MM.1S (cell line): ENCODE results near the gene DOK3.
A peak's percentile ranks its signal among the peaks of the same experiment; 100 is the strongest.

ENCODE experiments used
- DNase-seq: peaks from one replicate; pipeline ENCODE4 v3.0.0-alpha.2; 2015
- H2AFZ ChIP-seq: fragments of 300-600 bp; sonication (generic); 2 replicates; pipeline ENCODE4 v1.6.0; 2016; ENCODE audit warnings: antibody characterized with exemption, low read length
- H3F3A ChIP-seq: fragments of 300-600 bp; sonication (generic); 2 replicates; pipeline ENCODE4 v1.6.1; 2016; ENCODE audit warnings: mild to moderate bottlenecking, antibody characterized with exemption, low read length, moderate library complexity, mixed read lengths; ENCODE audit not compliant: insufficient read depth
- H3K27ac ChIP-seq: fragments of 300-600 bp; sonication (generic); 2 replicates; pipeline ENCODE4 v1.5.1; 2016; ENCODE audit warnings: mild to moderate bottlenecking, low read length
- H3K27me3 ChIP-seq: fragments of 300-600 bp; sonication (generic); replicated peaks from 2 replicates; pipeline ENCODE4 v1.6.0; 2016; ENCODE audit warnings: low read length; ENCODE audit not compliant: insufficient read depth
- H3K36me3 ChIP-seq: fragments of 300-600 bp; sonication (generic); replicated peaks from 2 replicates; pipeline ENCODE4 v1.6.1; 2016; ENCODE audit warnings: mild to moderate bottlenecking, low read length, mixed read lengths; ENCODE audit not compliant: insufficient read depth
- H3K4me1 ChIP-seq: fragments of 300-600 bp; sonication (generic); 2 replicates; pipeline ENCODE4 v1.6.1; 2016; ENCODE audit warnings: low read length, mixed read lengths
- H3K4me2 ChIP-seq: fragments of 300-600 bp; sonication (generic); 2 replicates; pipeline ENCODE4 v1.6.0; 2016; ENCODE audit warnings: low read depth, low read length
- H3K4me3 ChIP-seq: fragments of 300-600 bp; sonication (generic); 2 replicates; pipeline ENCODE4 v1.5.1; 2016; ENCODE audit warnings: low read length, mixed read lengths
- H3K79me2 ChIP-seq: fragments of 300-600 bp; sonication (generic); 2 replicates; pipeline ENCODE4 v1.6.1; 2016; ENCODE audit warnings: mixed run types, low read length, mixed read lengths
- H3K9ac ChIP-seq: fragments of 300-600 bp; sonication (generic); 2 replicates; pipeline ENCODE4 v1.6.1; 2016; ENCODE audit warnings: low read length, mixed read lengths
- H3K9me2 ChIP-seq: fragments of 300-600 bp; sonication (generic); replicated peaks from 2 replicates; pipeline ENCODE4 v1.6.1; 2016; ENCODE audit warnings: mild to moderate bottlenecking, low read length, mixed read lengths; ENCODE audit not compliant: insufficient read depth
- H3K9me3 ChIP-seq: fragments of 300-600 bp; sonication (generic); replicated peaks from 2 replicates; pipeline ENCODE4 v1.6.1; 2016; ENCODE audit warnings: mild to moderate bottlenecking, low read length, mixed read lengths; ENCODE audit not compliant: insufficient read depth
- H4K20me1 ChIP-seq: fragments of 300-600 bp; sonication (generic); 2 replicates; pipeline ENCODE4 v1.6.1; 2016; ENCODE audit warnings: mild to moderate bottlenecking, low read length, moderate library complexity, mixed read lengths; ENCODE audit not compliant: insufficient read depth
- EZH2 ChIP-seq: fragments of 300-600 bp; sonication (generic); optimal IDR thresholded peaks from 2 replicates; pipeline ENCODE3; 2017; ENCODE audit warnings: low read depth, mild to moderate bottlenecking, antibody characterized with exemption, low read length, mixed read lengths
- EZH2phosphoT487 ChIP-seq: fragments of 300-600 bp; sonication (generic); IDR thresholded peaks from 2 replicates; pipeline ENCODE4 v1.6.1; 2018; ENCODE audit warnings: antibody characterized with exemption, low read length
- TF ChIP-seq, protein P1 (sequence below): fragments of 300-600 bp; sonication (generic); IDR thresholded peaks from 2 replicates; pipeline ENCODE4 v1.5.1; 2016; ENCODE audit warnings: antibody characterized with exemption, low read length, mixed read lengths

Gene DOK3

DNA sequence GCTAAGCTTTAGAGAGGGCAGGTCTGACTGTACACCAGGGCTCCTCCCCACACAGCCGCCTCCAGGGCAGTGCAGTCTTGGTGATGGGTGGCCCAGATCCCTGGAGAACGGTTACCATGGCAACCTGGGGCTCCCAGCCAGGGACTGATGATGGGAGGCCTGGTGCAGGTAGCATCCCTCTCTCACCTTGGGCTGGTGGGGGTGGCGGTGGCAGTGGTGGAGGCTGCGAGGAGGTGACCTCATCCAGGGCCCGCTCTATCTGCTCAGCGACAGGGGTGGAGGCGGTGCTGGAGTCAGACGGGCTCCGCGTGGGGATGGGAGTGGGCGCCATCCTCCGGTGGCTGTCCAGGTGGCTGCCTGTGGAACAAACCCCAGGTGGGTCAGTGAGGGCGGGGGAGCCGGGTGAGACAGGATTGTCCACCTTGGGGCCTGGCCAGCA is 50.7 kb downstream of the DOK3 start:
- H3K9me2 ChIP-seq = no peaks in the 10 kb centered on the region
- no peaks in the 10 kb centered on the region for H3K9me3 ChIP-seq
- H3K4me3 ChIP-seq = no peak overlapping the region
- TF ChIP-seq, protein P1, sequence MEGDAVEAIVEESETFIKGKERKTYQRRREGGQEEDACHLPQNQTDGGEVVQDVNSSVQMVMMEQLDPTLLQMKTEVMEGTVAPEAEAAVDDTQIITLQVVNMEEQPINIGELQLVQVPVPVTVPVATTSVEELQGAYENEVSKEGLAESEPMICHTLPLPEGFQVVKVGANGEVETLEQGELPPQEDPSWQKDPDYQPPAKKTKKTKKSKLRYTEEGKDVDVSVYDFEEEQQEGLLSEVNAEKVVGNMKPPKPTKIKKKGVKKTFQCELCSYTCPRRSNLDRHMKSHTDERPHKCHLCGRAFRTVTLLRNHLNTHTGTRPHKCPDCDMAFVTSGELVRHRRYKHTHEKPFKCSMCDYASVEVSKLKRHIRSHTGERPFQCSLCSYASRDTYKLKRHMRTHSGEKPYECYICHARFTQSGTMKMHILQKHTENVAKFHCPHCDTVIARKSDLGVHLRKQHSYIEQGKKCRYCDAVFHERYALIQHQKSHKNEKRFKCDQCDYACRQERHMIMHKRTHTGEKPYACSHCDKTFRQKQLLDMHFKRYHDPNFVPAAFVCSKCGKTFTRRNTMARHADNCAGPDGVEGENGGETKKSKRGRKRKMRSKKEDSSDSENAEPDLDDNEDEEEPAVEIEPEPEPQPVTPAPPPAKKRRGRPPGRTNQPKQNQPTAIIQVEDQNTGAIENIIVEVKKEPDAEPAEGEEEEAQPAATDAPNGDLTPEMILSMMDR = no peak
- TF ChIP-seq EZH2phosphoT487 (no peak), EZH2 (no peak)
- DNase-seq = no peak
- peaks cover 42% of the 10 kb centered on the region for H3K27me3 ChIP-seq
- H3K27ac ChIP-seq = no peak overlapping the region
- no peak overlapping the region for H3K9ac ChIP-seq
- no peaks in the 10 kb centered on the region for H3K36me3 ChIP-seq
- H3K4me1 ChIP-seq = peaks cover 14% of the 10 kb centered on the region
- H3F3A ChIP-seq = peaks cover 15% of the 10 kb centered on the region
- H4K20me1 ChIP-seq = no peaks in the 10 kb centered on the region
- H2AFZ ChIP-seq = no peak overlapping the region
- no peaks in the 10 kb centered on the region; the same call in 1 of the 2 replicates for H3K79me2 ChIP-seq
- no peak overlapping the region for H3K4me2 ChIP-seq

DNA sequence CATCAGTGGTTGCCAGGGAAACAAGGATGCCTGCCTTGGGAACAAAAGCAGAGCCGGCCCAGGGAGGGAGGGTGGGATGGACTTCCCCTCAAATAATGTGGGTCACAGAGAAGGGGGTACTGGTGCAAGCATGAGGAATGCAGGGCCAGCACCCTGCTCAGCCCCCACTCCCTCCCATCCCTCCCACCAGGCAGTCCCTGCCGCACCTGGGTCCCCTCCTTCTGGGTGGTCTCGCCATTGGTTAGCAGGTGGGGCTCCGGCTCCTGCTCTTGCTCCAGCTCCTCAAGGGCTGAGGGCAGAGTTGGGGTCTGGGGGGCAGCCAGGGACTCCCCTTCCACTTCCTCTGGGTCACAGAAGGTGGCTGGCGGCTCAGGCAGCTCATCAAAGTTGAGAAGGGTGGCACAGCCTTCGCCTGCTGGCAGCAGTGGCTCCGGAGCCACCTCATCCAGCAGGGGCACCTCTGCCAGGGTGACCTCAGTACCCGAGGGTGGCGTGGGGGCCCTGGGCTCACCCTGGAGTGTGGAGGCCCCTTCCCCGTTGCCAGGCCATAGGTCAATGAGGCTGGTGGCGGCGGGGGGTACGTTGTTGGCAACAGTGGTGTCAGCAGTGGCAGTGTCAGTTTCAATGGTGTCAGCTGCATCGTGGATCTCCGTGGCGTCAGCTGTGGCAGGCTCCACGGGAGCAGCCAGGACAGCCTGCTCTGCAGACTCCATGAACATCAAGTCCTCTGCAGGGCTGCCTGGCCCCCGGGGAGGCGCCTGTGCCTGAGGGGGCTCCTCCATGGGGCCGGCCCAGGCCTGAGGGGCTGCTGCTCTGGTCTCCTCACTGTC is 51.6 kb downstream of the DOK3 start:
- Histone ChIP-seq H2AFZ (no peak overlapping the region), H3K9me2 (no peaks in the 10 kb centered on the region), H3K4me3 (no peak overlapping the region), H3K9me3 (no peaks in the 10 kb centered on the region), H3K4me2 (no peak overlapping the region), H3K27me3 (peaks cover 35% of the 10 kb centered on the region), H3K4me1 (peaks cover 17% of the 10 kb centered on the region), H3K79me2 (no peaks in the 10 kb centered on the region; the same call in 1 of the 2 replicates), H4K20me1 (no peaks in the 10 kb centered on the region), H3F3A (peaks cover 15% of the 10 kb centered on the region), H3K9ac (no peak overlapping the region), H3K36me3 (no peaks in the 10 kb centered on the region), H3K27ac (no peak overlapping the region)
- TF ChIP-seq, protein P1 = no peak
- TF ChIP-seq EZH2phosphoT487 (no peak), EZH2 (no peak)
- no peak for DNase-seq

DNA sequence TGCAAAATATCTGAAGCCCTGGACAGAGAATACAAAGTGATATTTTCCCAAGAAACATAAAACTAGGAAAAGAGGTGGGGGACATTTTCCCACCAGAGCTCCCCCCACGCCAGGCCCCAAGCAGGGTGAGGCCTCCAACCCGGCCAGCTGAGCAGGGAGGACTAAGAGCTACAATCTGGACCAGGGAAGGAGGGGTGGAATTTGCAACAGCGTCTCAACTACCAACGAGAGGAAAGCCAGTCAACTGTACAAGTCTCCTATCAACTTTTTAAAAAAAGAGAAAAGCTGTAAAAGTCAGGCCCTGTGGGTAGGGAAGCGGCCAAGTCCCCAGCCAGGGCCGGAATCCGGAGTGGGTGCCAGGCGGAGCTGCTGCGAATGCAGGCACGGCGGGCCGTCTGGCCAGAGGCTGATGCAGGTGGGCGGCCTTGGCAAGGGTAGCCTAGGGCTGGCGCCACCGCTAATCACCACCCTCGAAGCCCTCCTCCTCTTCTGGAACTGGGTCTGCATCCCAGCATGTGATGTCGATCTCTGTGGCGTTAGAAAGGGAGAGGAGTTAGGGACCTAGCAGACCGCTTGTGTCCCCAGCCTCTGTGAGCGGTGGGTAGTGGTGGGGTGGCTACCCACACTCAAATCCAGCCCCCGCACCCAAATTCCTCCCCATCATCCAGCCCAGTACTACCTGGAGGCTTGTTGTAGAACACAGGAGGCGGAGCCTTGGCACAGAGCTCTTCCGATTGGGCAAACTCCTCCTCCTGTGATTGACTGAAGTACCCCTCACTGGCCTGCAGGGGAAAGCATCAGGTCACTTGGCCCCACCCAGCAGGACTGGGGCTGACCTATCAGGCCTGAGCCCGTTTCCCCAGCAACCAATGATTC is 52.4 kb downstream of the DOK3 start:
- Histone ChIP-seq H3K4me3 (no peak overlapping the region), H3K4me1 (peaks cover 17% of the 10 kb centered on the region), H3K27me3 (peaks cover 27% of the 10 kb centered on the region), H4K20me1 (no peaks in the 10 kb centered on the region), H3K27ac (no peak overlapping the region), H3K79me2 (no peaks in the 10 kb centered on the region; the same call in 1 of the 2 replicates), H3K9ac (no peak overlapping the region), H3K36me3 (no peaks in the 10 kb centered on the region), H3F3A (peaks cover 15% of the 10 kb centered on the region), H2AFZ (no peak overlapping the region), H3K9me2 (no peaks in the 10 kb centered on the region), H3K4me2 (peak overlapping the region; percentile 97; the same call in 1 of the 2 replicates), H3K9me3 (no peaks in the 10 kb centered on the region)
- TF ChIP-seq EZH2 (no peak), EZH2phosphoT487 (no peak)
- TF ChIP-seq, protein P1 = peak; percentile 50
- peak; percentile 96 for DNase-seq
